Lower lobe of right lung (tissue), 2 donors: Measurements from ENCODE around the gene EDN2. TPM values are rescaled to one million over a fixed set of nuclear protein-coding genes. Genes with fewer than 3 reads are reported as not detected.

Experiments used
- ATAC-seq, 2 donors: fragments of 200-7000 bp; cut with Tn5 transposase; one replicate each; pipeline ENCODE4 v1.9.1; 2020 to 2022; ENCODE audit warnings: mild to moderate bottlenecking in 2 of 2, moderate library complexity in 2 of 2
- DNase-seq: peaks from one replicate; pipeline ENCODE4 v3.0.0-alpha.2; 2020
- H3K27ac ChIP-seq: fragments of 200-600 bp; one replicate; pipeline ENCODE4 v1.8.0; 2022
- H3K27me3 ChIP-seq: fragments of 200-600 bp; one replicate; pipeline ENCODE4 v1.8.0; 2022; ENCODE audit warnings: low read depth
- H3K36me3 ChIP-seq: fragments of 200-600 bp; one replicate; pipeline ENCODE4 v1.8.0; 2022; ENCODE audit warnings: mild to moderate bottlenecking
- H3K4me1 ChIP-seq: fragments of 200-600 bp; one replicate; pipeline ENCODE4 v1.8.0; 2022
- H3K4me3 ChIP-seq: fragments of 200-600 bp; one replicate; pipeline ENCODE4 v1.8.0; 2022; ENCODE audit warnings: mild to moderate bottlenecking
- H3K9me3 ChIP-seq: fragments of 200-600 bp; one replicate; pipeline ENCODE4 v1.8.0; 2022
- intact Hi-C: fragments of 100-400 bp; cut with DNase I; formaldehyde crosslinking; loops from one replicate; pipeline ENCODE4 v1.11.0; 2022
- total RNA-seq: library from RNA; stranded (reverse); fragmentation: NEBNext Ultra II Directional; extraction: Animal tissue kit (Norgen Biotek cat#: 25700); gene quantifications from one replicate; pipeline ENCODE4 v1.2.1, GENCODE V29; 2021
- TF ChIP-seq, protein P1 (sequence below): fragments of 200-600 bp; IDR thresholded peaks from one replicate; pipeline ENCODE4 v1.8.0; 2022; ENCODE audit warnings: antibody characterized with exemption, mild to moderate bottlenecking
- donor health status: DM: no; HTN: yes; CAD: no; lungs with severe emphysema.

The EDN2 gene
- total RNA-seq, 1 donor from 2014 or later = 2.1 TPM

DNA sequence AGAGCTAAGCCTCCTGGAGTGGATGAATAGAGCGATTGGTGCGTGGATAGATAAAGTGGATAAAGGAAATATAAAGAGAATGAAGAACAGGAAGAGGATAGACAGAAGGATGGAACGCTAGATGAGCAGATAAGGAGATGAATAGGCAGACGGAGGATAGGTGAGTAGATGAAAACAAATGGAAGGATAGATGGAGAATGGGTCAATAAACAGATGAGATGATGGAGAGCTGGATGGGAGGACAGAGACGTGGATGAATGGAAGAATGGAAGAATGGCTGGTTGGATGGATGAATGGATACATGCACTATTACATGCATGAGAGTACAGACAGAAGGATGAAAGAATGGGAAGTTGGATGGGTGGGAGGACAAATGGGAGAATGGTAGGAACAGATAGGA, 35.2 kb upstream of the EDN2 start:
- DNase-seq = no peak
- H3K4me3 ChIP-seq = no peak overlapping the region
- H3K27me3 ChIP-seq = no peaks in the 10 kb centered on the region
- intact Hi-C loops = no loop called here
- TF ChIP-seq, protein P1, sequence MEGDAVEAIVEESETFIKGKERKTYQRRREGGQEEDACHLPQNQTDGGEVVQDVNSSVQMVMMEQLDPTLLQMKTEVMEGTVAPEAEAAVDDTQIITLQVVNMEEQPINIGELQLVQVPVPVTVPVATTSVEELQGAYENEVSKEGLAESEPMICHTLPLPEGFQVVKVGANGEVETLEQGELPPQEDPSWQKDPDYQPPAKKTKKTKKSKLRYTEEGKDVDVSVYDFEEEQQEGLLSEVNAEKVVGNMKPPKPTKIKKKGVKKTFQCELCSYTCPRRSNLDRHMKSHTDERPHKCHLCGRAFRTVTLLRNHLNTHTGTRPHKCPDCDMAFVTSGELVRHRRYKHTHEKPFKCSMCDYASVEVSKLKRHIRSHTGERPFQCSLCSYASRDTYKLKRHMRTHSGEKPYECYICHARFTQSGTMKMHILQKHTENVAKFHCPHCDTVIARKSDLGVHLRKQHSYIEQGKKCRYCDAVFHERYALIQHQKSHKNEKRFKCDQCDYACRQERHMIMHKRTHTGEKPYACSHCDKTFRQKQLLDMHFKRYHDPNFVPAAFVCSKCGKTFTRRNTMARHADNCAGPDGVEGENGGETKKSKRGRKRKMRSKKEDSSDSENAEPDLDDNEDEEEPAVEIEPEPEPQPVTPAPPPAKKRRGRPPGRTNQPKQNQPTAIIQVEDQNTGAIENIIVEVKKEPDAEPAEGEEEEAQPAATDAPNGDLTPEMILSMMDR = no peak
- no peak overlapping the region for H3K27ac ChIP-seq
- H3K4me1 ChIP-seq = peaks cover 22% of the 10 kb centered on the region
- no peak for ATAC-seq
- H3K36me3 ChIP-seq = peaks cover 5% of the 10 kb centered on the region
- H3K9me3 ChIP-seq = no peaks in the 10 kb centered on the region

DNA sequence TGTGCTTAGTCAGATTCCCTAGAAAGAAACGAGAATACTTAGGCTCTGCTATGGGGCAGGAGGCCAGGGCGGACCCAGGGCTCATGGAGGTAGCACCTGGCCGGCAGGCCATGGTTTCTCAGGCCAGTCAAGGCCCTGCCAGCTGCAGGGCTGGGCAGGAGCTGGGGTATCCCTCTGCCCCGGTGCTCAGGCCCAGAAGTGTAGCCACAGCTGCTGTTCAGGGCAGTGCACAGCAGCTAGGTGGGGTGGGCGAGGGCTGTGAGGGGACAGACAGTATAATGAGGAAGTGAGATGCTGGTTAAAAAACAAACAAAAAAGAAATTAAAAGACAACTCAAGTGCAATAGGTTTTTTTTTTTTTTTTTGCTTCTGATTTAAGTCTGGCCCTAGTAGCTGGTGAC, 34.0 kb upstream of the EDN2 start:
- Histone ChIP-seq H3K4me1 (peaks cover 31% of the 10 kb centered on the region), H3K36me3 (no peaks in the 10 kb centered on the region), H3K27me3 (no peaks in the 10 kb centered on the region), H3K9me3 (no peaks in the 10 kb centered on the region), H3K4me3 (no peak overlapping the region), H3K27ac (no peak overlapping the region)
- intact Hi-C loops = no loop called here
- TF ChIP-seq, protein P1 = no peak
- ATAC-seq = no peak
- DNase-seq = no peak

DNA sequence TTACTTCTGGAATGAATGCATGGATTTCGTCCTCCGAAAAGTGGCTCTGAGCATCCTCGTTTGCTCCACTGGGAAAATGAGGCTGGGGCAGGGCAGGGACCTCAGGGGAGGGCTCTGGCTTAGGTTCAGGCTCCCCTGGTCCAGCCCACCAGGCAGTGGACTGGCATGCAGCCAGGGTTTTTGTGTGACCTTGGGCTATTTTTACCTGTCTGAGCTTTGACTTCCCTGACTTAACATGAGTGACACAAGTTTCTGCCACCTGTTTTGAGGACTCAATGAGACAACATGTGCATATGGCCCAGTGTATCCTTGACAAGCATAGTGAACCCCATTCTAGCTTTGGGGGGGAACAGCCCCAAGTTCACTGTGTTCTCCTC, 32.6 kb upstream of the EDN2 start:
- TF ChIP-seq, protein P1 = no peak
- Histone ChIP-seq H3K4me1 (peaks cover 31% of the 10 kb centered on the region), H3K4me3 (no peak overlapping the region), H3K27me3 (no peaks in the 10 kb centered on the region), H3K9me3 (no peaks in the 10 kb centered on the region), H3K36me3 (no peaks in the 10 kb centered on the region), H3K27ac (no peak overlapping the region)
- intact Hi-C loops = no loop called here
- no peak for DNase-seq
- no peak for ATAC-seq

DNA sequence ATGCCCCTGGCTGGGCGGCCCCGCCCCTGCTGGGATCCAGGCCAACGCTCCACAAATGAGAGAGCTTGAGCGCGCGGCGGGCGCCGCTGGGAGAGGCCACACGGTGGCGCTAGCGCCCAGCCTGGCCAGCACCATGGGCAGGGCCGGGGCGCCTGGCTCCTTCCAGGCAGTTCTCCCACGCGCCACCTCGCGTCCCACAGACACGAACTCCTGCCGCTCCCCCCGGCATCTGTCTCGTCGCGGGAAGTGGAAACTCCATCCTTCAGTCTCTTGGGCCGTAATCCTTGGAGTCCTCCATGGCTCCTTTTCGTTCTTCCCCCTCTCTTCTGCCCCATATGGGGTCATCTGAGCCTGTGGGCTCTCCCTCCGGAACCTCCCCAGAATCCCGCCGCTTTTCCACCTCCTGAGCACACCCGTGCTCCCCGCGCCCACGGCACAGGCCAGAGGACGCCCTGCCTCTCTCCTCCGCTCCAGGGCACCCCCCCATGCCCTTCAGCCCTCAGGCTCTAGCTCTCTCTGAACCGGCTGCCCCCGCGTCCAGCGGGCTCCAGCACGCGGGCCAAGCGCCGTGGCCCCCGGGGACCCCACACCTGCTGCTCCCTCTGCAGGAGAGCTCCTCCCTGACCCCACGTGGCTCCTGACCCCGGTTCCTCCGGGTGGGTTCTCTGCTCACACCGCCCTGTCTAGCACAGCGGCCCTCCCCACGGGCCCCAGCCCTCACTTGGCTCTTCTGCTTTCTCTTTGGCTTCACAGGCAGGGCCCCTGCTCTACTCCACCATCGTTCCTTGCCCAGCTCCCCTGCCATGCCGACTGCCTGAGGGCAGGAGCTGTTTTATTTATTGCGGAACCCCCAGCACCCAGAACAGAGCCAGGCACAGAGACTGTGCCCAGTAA, 31.9 kb upstream of the EDN2 start:
- H3K27ac ChIP-seq = no peak overlapping the region
- intact Hi-C loops = no loop called here
- no peaks in the 10 kb centered on the region for H3K36me3 ChIP-seq
- H3K4me3 ChIP-seq = peak overlapping the region; percentile 51
- peak; percentile 92 for DNase-seq
- H3K4me1 ChIP-seq = peaks cover 31% of the 10 kb centered on the region
- no peaks in the 10 kb centered on the region for H3K27me3 ChIP-seq
- peak; percentile 95 to 96 for ATAC-seq
- H3K9me3 ChIP-seq = no peaks in the 10 kb centered on the region
- TF ChIP-seq, protein P1 = peak; percentile 96

DNA sequence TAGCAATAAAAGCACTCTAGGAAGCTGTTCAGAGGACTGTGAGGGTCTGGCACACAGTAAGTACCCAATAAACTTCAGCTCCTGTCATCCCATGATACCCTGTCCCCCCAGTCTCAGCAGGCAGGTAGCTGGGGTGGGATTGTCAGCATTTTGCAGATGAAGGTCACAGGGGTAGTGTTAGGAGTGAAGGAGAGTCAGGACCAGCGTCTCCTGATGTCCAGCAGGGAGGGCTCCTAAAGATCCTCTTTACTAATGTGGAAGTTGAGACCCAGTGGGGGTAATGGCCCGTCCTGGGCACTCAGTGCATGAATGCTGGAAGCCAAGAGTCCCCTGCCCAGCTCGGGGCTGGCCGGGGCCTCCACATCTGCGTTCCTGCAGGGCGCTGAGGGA, 31.3 kb upstream of the EDN2 start:
- intact Hi-C loops = no loop called here
- TF ChIP-seq, protein P1 = no peak
- Histone ChIP-seq H3K27me3 (no peaks in the 10 kb centered on the region), H3K4me3 (no peak overlapping the region), H3K27ac (no peak overlapping the region), H3K36me3 (no peaks in the 10 kb centered on the region), H3K9me3 (no peaks in the 10 kb centered on the region), H3K4me1 (peaks cover 31% of the 10 kb centered on the region)
- DNase-seq = no peak
- no peak for ATAC-seq
